Measurements from ENCODE around the gene SYT9.

GRCh38 chr11:7451520-7451919 is 199.8 kb downstream of the SYT9 start:
- TF ChIP-seq YY1 (IDR thresholded peaks at IDR 0.05; ENCODE audit: borderline replicate concordance in 1 of 3, control insufficient read depth in 1 of 3, extremely low read depth in 1 of 3, insufficient read depth in 3 of 3, insufficient read length in 1 of 3, insufficient replicate concordance in 2 of 3, low read depth in 1 of 3, low read length in 2 of 3) (no peak), SIX5 (IDR thresholded peaks at IDR 0.05; ENCODE audit: borderline replicate concordance in 1 of 2, insufficient read depth in 1 of 2, low read depth in 1 of 2, low read length in 2 of 2) (no peak), EP300 (IDR thresholded peaks at IDR 0.05; ENCODE audit: low read length) (no peak), SMARCC2 (IDR thresholded peaks at IDR 0.05; ENCODE audit: low read depth) (no peak)
